Effector memory CD8-positive, alpha-beta T cell (primary cell): ENCODE measurements around the gene MAFF.
"Not testable (repeated sequence)": the region's sequence is repeated elsewhere in the genome, so short reads cannot be mapped to it uniquely, and the experiment has no call there.

Source experiments
- ATAC-seq: fragments of 150-1000 bp; cut with Tn5 transposase; replicated peaks from 2 replicates; pipeline ENCODE4 v1.10.0; 2021; ENCODE audit warnings: mild to moderate bottlenecking, moderate library complexity
- DNase-seq, 3 experiments: peaks; one replicate each; pipeline ENCODE4 v3.0.0; 2021
- H3K27ac Mint-ChIP-seq, 2 donors: one replicate each; pipeline ENCODE4 v1.8.0; 2022; ENCODE audit warnings: mild to moderate bottlenecking in 2 of 2, mixed read lengths in 2 of 2, moderate library complexity in 2 of 2
- H3K27me3 Mint-ChIP-seq, 2 donors: one replicate each; pipeline ENCODE4 v1.8.0; 2022; ENCODE audit warnings: mixed read lengths in 2 of 2
- H3K36me3 Mint-ChIP-seq: one replicate; pipeline ENCODE4 v1.8.0; 2022; ENCODE audit warnings: mild to moderate bottlenecking, moderate library complexity, mixed read lengths; ENCODE audit not compliant: insufficient read depth
- H3K4me1 Mint-ChIP-seq, 2 donors: one replicate each; pipeline ENCODE4 v1.8.0; 2022; ENCODE audit warnings: low read depth in 2 of 2, mixed read lengths in 2 of 2
- H3K4me3 Mint-ChIP-seq, 2 donors: one replicate each; pipeline ENCODE4 v1.8.0; 2022; ENCODE audit warnings: mild to moderate bottlenecking in 2 of 2, mixed read lengths in 2 of 2, moderate library complexity in 2 of 2
- H3K9me3 Mint-ChIP-seq, 2 donors: one replicate each; pipeline ENCODE4 v1.8.0; 2022; ENCODE audit warnings: mixed read lengths in 2 of 2
- total RNA-seq, 9 experiments: gene quantifications; one replicate each; lab custom pipeline; 2026; lab: John Stamatoyannopoulos, UW

MAFF gene
- 7.3 to 223 (median 31.1) reads per million in 9 experiments for total RNA-seq

DNA sequence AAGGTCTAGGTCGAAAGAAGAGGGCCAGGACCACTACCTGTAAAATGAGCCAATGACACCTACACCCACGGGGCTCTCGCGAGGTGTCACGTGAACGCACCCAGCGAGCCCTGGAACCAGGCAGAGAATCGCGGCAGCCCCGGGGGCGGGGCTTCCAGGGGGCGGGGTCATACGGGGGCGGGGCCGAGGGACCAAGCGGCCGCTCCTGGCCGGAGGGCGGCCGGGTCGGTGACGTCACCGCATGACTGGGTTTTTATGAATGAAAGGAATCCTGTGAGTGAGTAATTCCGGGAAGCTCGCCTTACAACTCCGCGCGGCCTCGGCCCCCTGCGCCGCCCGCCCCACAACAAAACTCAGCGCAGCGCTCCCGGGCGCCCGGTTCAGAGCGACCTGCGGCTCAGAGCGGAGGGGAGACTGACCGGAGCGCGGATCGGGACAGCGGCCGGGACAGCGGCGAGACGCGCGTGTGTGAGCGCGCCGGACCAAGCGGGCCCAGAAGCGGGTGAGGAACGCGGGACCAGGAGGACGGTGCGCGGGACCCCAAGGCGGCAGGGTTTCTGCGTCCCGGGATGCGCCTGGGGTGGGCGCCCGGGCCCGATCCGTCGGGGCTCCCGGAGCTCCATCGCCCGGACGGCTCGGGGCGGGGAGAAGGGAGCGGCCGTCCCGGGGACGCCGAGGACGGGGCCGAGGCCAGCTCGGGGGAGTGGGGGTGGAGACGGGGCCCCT is at the start of gene MAFF:
Gene MAFF (plus strand): TSS at position 284 of the 726 bp plus-strand sequence. CDS start 11,860 bp downstream, outside the sequence.
- peak within 1 kb of the TSS; percentile 91 to 93 for H3K27ac Mint-ChIP-seq
- peak; percentile 77 to 79 (median 79) for DNase-seq
- H3K4me3 Mint-ChIP-seq = peak within 1 kb of the TSS; percentile 74 to 80
- H3K27me3 Mint-ChIP-seq = no peaks in the 10 kb centered on the region
- ATAC-seq = peak; percentile 69
- no peaks in the 10 kb centered on the region for H3K9me3 Mint-ChIP-seq
- peaks cover 30 to 35% of the 10 kb centered on the region in 2 donors for H3K4me1 Mint-ChIP-seq
- peaks cover 54% of the 10 kb centered on the region for H3K36me3 Mint-ChIP-seq

DNA sequence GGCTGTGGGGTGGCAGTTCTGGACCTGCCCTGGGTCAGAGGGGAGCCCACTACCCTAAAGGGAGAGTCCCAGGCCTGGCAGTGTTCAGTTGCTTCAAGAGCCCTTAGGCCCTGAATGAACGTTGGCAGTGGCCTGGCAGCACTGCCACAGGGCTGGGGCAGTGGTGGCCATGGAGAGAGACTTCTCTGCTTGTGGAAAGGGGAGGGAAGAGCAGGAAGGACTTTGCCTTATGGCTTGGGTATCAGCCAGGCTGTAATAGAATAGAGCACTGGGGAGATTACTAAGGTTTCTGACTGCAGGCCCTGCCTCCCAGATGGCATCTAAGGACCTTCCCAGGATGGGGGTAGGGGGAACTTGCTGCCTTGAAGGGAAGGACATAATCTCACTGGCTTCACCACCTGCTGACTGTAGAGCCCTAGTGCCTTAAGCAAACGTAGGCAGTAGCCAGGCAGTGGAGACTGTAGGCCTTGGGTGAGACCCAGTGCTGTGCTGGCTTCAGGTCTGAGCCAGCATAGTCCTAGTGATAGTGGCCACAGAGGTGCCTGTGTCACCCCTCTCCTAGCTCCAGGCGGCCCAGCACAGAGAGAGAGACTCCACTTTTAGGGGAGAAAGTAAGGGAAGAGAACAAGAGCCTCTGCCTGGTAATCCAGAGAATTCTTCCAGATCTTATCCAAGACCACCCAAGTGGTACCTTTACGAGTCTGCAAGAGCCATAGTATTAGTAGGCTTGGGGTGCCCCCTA is 47.8 kb upstream of the MAFF start:
- Mint-ChIP-seq H3K4me3 (no peak overlapping the region), H3K27me3 (no peaks in the 10 kb centered on the region), H3K4me1 (peaks cover 4 to 19% of the 10 kb centered on the region in 2 donors), H3K9me3 (no peaks in the 10 kb centered on the region), H3K36me3 (no peaks in the 10 kb centered on the region), H3K27ac (peak overlapping the region in 1 of 2 donors; percentile 51)
- DNase-seq (no peak), ATAC-seq (no peak)

- H3K36me3 Mint-ChIP-seq, H3K27ac Mint-ChIP-seq, H3K4me3 Mint-ChIP-seq, H3K9me3 Mint-ChIP-seq, ATAC-seq, DNase-seq, H3K27me3 Mint-ChIP-seq: not testable (repeated sequence)
- peaks cover 4 to 21% of the 10 kb centered on the region in 2 donors for H3K4me1 Mint-ChIP-seq
These were observed 47.3 kb upstream of the MAFF start for GRCh38 chr22:38154563-38154915.

- ATAC-seq (no peak), DNase-seq (no peak)
- H3K27me3 Mint-ChIP-seq = no peaks in the 10 kb centered on the region
- no peak overlapping the region for H3K4me3 Mint-ChIP-seq
- peaks cover 4 to 24% of the 10 kb centered on the region in 2 donors for H3K4me1 Mint-ChIP-seq
- H3K27ac Mint-ChIP-seq = no peak overlapping the region
- no peaks in the 10 kb centered on the region for H3K9me3 Mint-ChIP-seq
- H3K36me3 Mint-ChIP-seq = peaks cover 4% of the 10 kb centered on the region
These were observed 46.1 kb upstream of the MAFF start for GRCh38 chr22:38155703-38156102.

GRCh38 chr22:38162881-38163843 is 38.6 kb upstream of the MAFF start:
- H3K27me3 Mint-ChIP-seq = no peaks in the 10 kb centered on the region
- H3K36me3 Mint-ChIP-seq = peaks cover 20% of the 10 kb centered on the region
- DNase-seq = no peak
- peak overlapping the region in 1 of 2 donors; percentile 62 for H3K27ac Mint-ChIP-seq
- no peaks in the 10 kb centered on the region for H3K9me3 Mint-ChIP-seq
- no peak overlapping the region for H3K4me3 Mint-ChIP-seq
- peaks cover 16 to 25% of the 10 kb centered on the region in 2 donors for H3K4me1 Mint-ChIP-seq
- ATAC-seq = no peak

DNA sequence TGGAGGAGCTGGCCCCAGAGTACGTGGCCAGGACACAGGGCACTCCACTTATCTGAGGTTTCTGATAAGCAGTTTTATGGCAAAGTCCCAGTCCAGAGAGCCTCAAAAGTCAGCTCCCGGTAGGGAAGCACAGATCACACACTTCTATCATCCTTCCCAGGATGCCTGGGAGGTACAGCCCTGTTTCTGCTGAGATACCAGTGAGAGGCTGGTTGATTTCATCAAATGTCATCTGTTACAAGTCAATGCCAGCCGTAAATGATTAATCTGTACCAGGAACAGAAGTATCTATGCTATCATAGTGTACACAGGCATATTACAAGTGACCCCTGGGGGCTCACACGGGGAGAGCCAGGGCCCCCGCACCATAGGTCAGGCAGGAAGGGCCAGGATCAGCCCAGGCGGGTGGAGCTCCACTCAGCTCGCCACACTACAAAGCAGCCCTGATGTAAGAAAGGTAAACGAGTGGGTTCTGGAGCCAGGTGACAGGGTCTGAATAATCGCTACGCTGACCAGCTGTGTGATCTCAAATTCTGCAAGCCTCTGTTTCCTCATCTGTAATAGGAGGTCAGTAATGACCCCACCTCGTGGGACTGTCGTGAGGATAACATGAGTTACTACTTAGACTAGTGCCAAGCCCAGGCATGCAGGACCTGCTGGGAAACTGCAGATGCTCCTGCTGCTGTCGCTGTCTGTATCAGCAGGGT is 37.8 kb upstream of the MAFF start:
- H3K36me3 Mint-ChIP-seq = peaks cover 20% of the 10 kb centered on the region
- no peak overlapping the region for H3K4me3 Mint-ChIP-seq
- no peak for DNase-seq
- no peak for ATAC-seq
- H3K4me1 Mint-ChIP-seq = peaks cover 16 to 25% of the 10 kb centered on the region in 2 donors
- H3K27me3 Mint-ChIP-seq = no peaks in the 10 kb centered on the region
- H3K27ac Mint-ChIP-seq = peak overlapping the region; percentile 62 to 75
- no peaks in the 10 kb centered on the region for H3K9me3 Mint-ChIP-seq

- Mint-ChIP-seq H3K4me1 (peaks cover 16 to 23% of the 10 kb centered on the region in 2 donors), H3K27me3 (no peaks in the 10 kb centered on the region), H3K4me3 (no peak overlapping the region), H3K36me3 (peaks cover 20% of the 10 kb centered on the region), H3K9me3 (no peaks in the 10 kb centered on the region), H3K27ac (peak overlapping the region; percentile 60 to 75)
- ATAC-seq (no peak), DNase-seq (no peak)
These were observed 37.3 kb upstream of the MAFF start for GRCh38 chr22:38164551-38164918.

DNA sequence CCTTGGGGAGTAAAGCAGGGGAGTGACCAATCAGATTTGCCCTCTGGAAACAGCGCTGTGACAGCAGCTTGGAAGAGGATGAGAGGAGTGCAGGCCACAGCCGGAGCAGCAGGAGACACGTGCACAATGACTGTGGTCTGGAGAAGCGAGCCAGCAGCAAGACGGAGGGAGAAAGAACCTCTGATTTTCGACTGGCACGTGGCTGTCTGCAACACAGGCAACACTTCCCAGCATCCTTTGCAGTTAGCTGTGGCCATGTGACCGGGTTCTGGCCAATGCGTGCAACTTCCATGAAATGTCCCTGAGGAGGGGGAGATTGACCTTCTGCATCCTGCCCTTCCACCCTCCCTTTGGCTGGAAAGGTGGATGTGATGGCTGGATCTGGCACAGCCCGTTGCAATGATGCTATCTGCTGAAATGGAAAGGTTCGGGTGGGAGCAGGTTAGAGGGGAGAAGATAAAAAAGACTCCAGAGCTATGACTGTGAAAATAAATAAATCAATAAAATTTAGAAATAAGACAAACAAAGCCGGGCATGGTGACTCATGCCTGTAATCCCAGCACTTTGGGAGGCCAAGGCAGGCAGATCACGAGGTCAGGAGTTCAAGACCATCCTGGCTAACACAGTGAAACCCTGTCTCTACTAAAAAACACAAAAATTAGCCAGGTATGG is 35.7 kb upstream of the MAFF start:
- no peak for DNase-seq
- Mint-ChIP-seq H3K9me3 (no peaks in the 10 kb centered on the region), H3K36me3 (peaks cover 12% of the 10 kb centered on the region), H3K4me1 (peaks cover 16 to 20% of the 10 kb centered on the region in 2 donors), H3K27me3 (no peaks in the 10 kb centered on the region), H3K4me3 (no peak overlapping the region), H3K27ac (no peak overlapping the region)
- no peak for ATAC-seq

GRCh38 chr22:38167988-38168407 is 33.8 kb upstream of the MAFF start:
- no peak for ATAC-seq
- no peak overlapping the region for H3K27ac Mint-ChIP-seq
- peaks cover 19 to 24% of the 10 kb centered on the region in 2 donors for H3K4me1 Mint-ChIP-seq
- no peak for DNase-seq
- H3K4me3 Mint-ChIP-seq = no peak overlapping the region
- H3K36me3 Mint-ChIP-seq = peaks cover 12% of the 10 kb centered on the region
- no peaks in the 10 kb centered on the region for H3K27me3 Mint-ChIP-seq
- H3K9me3 Mint-ChIP-seq = no peaks in the 10 kb centered on the region

- no peak overlapping the region for H3K27ac Mint-ChIP-seq
- no peak overlapping the region for H3K4me3 Mint-ChIP-seq
- no peak for DNase-seq
- no peaks in the 10 kb centered on the region for H3K27me3 Mint-ChIP-seq
- peaks cover 21 to 30% of the 10 kb centered on the region in 2 donors for H3K4me1 Mint-ChIP-seq
- no peaks in the 10 kb centered on the region for H3K9me3 Mint-ChIP-seq
- no peak for ATAC-seq
- peaks cover 16% of the 10 kb centered on the region for H3K36me3 Mint-ChIP-seq
These were observed 32.7 kb upstream of the MAFF start for GRCh38 chr22:38169116-38169515.

- H3K4me3 Mint-ChIP-seq = no peak overlapping the region
- no peaks in the 10 kb centered on the region for H3K27me3 Mint-ChIP-seq
- peak overlapping the region; percentile 16 to 47 for H3K27ac Mint-ChIP-seq
- peaks cover 13% of the 10 kb centered on the region for H3K36me3 Mint-ChIP-seq
- ATAC-seq (no peak), DNase-seq (no peak)
- no peaks in the 10 kb centered on the region for H3K9me3 Mint-ChIP-seq
- H3K4me1 Mint-ChIP-seq = peaks cover 25 to 27% of the 10 kb centered on the region in 2 donors
These were observed 31.3 kb upstream of the MAFF start for GRCh38 chr22:38170469-38170868.
